GM18502 (cell line): ENCODE data around the gene GALE.
A peak's percentile ranks its signal among the peaks of the same experiment; 100 is the strongest.
"Not testable (repeated sequence)": the region's sequence is repeated elsewhere in the genome, so short reads cannot be mapped to it uniquely, and the experiment has no call there.

Experiments used
- ATAC-seq: cut with Tn5 transposase; IDR thresholded peaks from one replicate; pipeline ENCODE4 v1.9.1; 2021; ENCODE audit warnings: mild to moderate bottlenecking; ENCODE audit not compliant: unreplicated experiment, poor library complexity

The GALE gene

GRCh38 chr1:23800400-23801337 lies at the start of gene GALE:
GALE (minus strand) TSS chr1:23800754; CDS start chr1:23799007, 1,747 bp downstream.
- peak; percentile 76 for ATAC-seq

GRCh38 chr1:23848673-23849616 lies 48.4 kb upstream of the GALE start:
- ATAC-seq, result no peak

- not testable (repeated sequence) for ATAC-seq
Observed at GRCh38 chr1:23847482-23848095, 47.0 kb upstream of the GALE start.

GRCh38 chr1:23845163-23845562 lies 44.6 kb upstream of the GALE start:
- no peak for ATAC-seq

- ATAC-seq, result no peak
Observed at GRCh38 chr1:23843644-23844043, 43.1 kb upstream of the GALE start.

- ATAC-seq, result peak; percentile 46
Observed at GRCh38 chr1:23838401-23838866, 37.9 kb upstream of the GALE start.

- no peak for ATAC-seq
Observed at GRCh38 chr1:23837908-23838307, 37.4 kb upstream of the GALE start.

GRCh38 chr1:23836037-23836436 lies 35.5 kb upstream of the GALE start:
- no peak for ATAC-seq

- not testable (repeated sequence) for ATAC-seq
Observed at GRCh38 chr1:23834156-23834555, 33.6 kb upstream of the GALE start.

GRCh38 chr1:23827717-23828116 lies 27.2 kb upstream of the GALE start:
- ATAC-seq, result no peak

- ATAC-seq, result not testable (repeated sequence)
Observed at GRCh38 chr1:23826590-23826989, 26.0 kb upstream of the GALE start.

GRCh38 chr1:23825762-23826522 lies 25.4 kb upstream of the GALE start:
- ATAC-seq, result no peak

- peak; percentile 79 for ATAC-seq
Observed at GRCh38 chr1:23825076-23825761, 24.7 kb upstream of the GALE start, which contains the start of gene HMGCL. HMGCL (minus strand) TSS chr1:23825429; CDS start chr1:23825415, 14 bp downstream.

GRCh38 chr1:23824711-23825075 lies 24.1 kb upstream of the GALE start:
- ATAC-seq, result no peak

- no peak for ATAC-seq
Observed at GRCh38 chr1:23823767-23824166, 23.2 kb upstream of the GALE start.

GRCh38 chr1:23817633-23818032 lies 17.1 kb upstream of the GALE start:
- no peak for ATAC-seq

GRCh38 chr1:23816906-23817305 lies 16.4 kb upstream of the GALE start:
- ATAC-seq, result no peak

GRCh38 chr1:23816361-23816760 lies 15.8 kb upstream of the GALE start:
- no peak for ATAC-seq

- ATAC-seq, result no peak
Observed at GRCh38 chr1:23814016-23814415, 13.5 kb upstream of the GALE start.
